Measurements from ENCODE around the gene TTF1. TPM values are rescaled to one million over a fixed set of nuclear protein-coding genes. Genes with fewer than 3 reads are reported as not detected.

Gene TTF1, protein sequence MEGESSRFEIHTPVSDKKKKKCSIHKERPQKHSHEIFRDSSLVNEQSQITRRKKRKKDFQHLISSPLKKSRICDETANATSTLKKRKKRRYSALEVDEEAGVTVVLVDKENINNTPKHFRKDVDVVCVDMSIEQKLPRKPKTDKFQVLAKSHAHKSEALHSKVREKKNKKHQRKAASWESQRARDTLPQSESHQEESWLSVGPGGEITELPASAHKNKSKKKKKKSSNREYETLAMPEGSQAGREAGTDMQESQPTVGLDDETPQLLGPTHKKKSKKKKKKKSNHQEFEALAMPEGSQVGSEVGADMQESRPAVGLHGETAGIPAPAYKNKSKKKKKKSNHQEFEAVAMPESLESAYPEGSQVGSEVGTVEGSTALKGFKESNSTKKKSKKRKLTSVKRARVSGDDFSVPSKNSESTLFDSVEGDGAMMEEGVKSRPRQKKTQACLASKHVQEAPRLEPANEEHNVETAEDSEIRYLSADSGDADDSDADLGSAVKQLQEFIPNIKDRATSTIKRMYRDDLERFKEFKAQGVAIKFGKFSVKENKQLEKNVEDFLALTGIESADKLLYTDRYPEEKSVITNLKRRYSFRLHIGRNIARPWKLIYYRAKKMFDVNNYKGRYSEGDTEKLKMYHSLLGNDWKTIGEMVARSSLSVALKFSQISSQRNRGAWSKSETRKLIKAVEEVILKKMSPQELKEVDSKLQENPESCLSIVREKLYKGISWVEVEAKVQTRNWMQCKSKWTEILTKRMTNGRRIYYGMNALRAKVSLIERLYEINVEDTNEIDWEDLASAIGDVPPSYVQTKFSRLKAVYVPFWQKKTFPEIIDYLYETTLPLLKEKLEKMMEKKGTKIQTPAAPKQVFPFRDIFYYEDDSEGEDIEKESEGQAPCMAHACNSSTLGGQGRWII
- 33.6 and 34.8 TPM in 2 replicates for total RNA-seq

DNA sequence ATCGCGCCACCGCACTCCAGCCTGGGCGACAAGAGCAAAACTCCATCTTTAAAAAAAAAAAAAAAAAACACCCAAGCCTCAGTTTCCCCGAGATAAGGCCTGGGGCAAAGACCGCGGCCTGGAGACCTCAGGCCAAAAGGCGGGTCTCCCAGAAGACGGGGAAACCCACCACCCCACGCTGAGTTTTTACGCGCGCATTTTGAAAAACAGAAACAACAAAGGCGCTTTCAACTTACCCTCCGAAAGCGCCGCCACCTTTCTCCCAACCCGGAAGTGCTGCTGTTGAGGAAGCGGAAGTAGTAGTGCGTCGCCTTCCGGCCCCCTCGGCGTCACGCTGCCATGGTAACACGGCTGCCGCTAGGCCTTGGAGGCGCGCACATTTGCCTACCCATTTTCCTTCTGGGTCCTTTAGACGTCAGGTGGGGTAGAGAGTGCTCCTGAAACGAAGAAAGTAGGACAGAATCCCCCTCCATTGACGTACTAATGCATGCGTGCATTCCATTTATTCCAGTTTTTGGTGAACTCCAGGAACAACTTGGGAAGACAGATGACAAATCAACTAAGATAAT is at the start of gene TTF1:
TTF1 (minus strand) TSS at position 287 of the 569 bp plus-strand sequence. CDS start 4,019 bp downstream, outside the sequence.
- Mint-ChIP-seq H3K27ac (peak within 1 kb of the TSS; percentile 92), H3K9me3 (no peaks in the 10 kb centered on the region), H3K4me3 (peak within 1 kb of the TSS; percentile 79), H3K36me3 (ENCODE audit: low read depth) (peaks cover 26% of the 10 kb centered on the region), H3K27me3 (peaks cover 24% of the 10 kb centered on the region), H3K4me1 (peaks cover 52% of the 10 kb centered on the region)
- DNase-seq = peak; percentile 98
- intact Hi-C loops (cut with micrococcal nuclease) = loop anchor here (1.0 to 2.0 kb wide), 2 partner anchors 51 to 264 kb away; partner anchors contain the start of gene GTF3C4

DNA sequence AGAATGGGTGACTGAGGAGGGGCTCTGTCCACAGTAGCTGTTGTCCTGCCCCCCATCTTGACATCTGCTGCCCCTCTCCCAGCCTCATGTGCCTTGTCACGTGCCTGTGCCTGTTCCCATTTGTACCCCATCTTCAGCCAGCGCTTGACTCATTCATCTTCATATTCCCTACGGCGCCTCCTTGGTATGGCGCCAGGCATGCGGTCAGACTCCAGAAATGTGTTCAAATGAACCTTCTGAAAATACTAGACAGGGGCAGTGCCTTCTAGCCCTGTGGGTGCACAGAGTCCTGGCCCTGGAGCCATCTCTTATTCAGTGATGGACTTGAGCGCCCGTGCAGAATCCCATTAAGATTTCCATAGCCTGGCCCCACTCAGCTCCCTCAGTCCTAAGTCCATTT is 49.6 kb upstream of the TTF1 start:
- no peak overlapping the region for H3K27ac Mint-ChIP-seq
- no peaks in the 10 kb centered on the region for H3K36me3 Mint-ChIP-seq (ENCODE audit: low read depth)
- no peak overlapping the region for H3K4me3 Mint-ChIP-seq
- no peak for DNase-seq
- intact Hi-C loops (cut with micrococcal nuclease) = no loop called here
- peaks cover 2% of the 10 kb centered on the region for H3K4me1 Mint-ChIP-seq
- peaks cover 14% of the 10 kb centered on the region for H3K27me3 Mint-ChIP-seq
- no peaks in the 10 kb centered on the region for H3K9me3 Mint-ChIP-seq

DNA sequence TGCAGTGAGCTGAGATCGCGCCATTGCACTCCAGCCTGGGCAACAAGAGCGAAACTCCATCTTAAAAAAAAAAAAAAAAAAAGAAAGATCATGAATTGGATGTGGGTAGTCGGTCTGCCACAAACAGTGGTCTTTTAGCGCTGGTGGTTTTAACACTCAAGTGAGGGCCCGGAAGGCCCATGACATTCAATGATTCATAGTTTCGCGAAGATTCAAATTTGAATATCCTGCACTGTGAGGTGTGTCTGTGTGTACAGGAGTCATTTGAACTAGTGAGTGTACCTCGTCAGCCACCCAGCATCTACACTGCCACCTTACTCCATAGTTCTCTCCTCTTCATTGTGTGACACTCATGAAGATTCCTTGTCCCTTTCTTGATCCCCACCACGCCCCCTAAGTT is 44.6 kb upstream of the TTF1 start:
- Mint-ChIP-seq H3K4me1 (peaks cover 2% of the 10 kb centered on the region), H3K27ac (no peak overlapping the region), H3K27me3 (peaks cover 16% of the 10 kb centered on the region)

DNA sequence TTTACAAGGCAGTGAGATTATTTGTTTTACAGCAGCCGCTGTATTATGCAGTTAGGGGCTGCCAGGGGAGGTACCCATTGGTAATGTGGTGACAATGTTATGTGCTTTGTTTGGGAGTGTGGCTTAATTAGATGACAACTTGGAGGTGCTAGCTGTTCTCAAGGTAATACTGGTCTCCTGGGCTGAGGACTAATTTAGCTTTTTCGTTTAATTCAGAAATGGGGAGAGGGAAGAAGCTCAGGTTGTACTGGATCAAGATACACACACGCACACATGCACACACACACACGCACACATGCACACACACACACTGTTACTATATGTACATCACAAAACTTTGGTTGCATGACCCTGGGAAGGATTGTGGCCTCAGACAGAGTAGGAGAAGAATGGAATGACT is 41.3 kb upstream of the TTF1 start:
- peaks cover 2% of the 10 kb centered on the region for H3K4me1 Mint-ChIP-seq
- H3K4me3 Mint-ChIP-seq = no peak overlapping the region
- peaks cover 16% of the 10 kb centered on the region for H3K27me3 Mint-ChIP-seq
- H3K9me3 Mint-ChIP-seq = no peaks in the 10 kb centered on the region
- intact Hi-C loops (cut with micrococcal nuclease) = no loop called here
- DNase-seq = no peak
- H3K27ac Mint-ChIP-seq = no peak overlapping the region
- H3K36me3 Mint-ChIP-seq (ENCODE audit: low read depth) = no peaks in the 10 kb centered on the region

More for the DNA sequence above, 44.6 kb upstream of the TTF1 start:
- DNase-seq = no peak
- intact Hi-C loops (cut with micrococcal nuclease) = no loop called here
- no peaks in the 10 kb centered on the region for H3K9me3 Mint-ChIP-seq
- no peak overlapping the region for H3K4me3 Mint-ChIP-seq
- no peaks in the 10 kb centered on the region for H3K36me3 Mint-ChIP-seq (ENCODE audit: low read depth)

DNA sequence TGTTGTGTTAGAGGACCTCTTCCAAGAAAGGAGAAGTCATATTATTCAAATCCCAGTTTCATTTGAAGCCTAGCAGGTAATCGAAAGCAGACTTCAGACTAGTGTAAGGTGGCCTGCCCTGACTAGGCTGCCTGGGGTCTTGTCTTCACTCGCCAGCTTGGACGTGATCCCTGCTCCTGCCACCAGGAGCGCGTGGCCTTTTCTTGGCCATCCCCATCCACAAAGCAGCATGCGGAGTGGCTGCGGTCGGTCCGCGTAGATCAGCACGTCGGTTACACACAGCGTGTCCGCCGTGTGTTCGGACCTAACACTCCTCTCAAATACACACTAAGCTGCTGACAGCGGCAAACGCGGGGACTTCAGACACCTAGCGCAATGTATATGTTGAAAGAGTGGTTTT is 40.7 kb upstream of the TTF1 start:
- Mint-ChIP-seq H3K4me1 (peaks cover 2% of the 10 kb centered on the region), H3K27me3 (peaks cover 15% of the 10 kb centered on the region), H3K9me3 (no peaks in the 10 kb centered on the region), H3K4me3 (no peak overlapping the region), H3K27ac (no peak overlapping the region), H3K36me3 (ENCODE audit: low read depth) (no peaks in the 10 kb centered on the region)
- intact Hi-C loops (cut with micrococcal nuclease) = no loop called here
- no peak for DNase-seq

DNA sequence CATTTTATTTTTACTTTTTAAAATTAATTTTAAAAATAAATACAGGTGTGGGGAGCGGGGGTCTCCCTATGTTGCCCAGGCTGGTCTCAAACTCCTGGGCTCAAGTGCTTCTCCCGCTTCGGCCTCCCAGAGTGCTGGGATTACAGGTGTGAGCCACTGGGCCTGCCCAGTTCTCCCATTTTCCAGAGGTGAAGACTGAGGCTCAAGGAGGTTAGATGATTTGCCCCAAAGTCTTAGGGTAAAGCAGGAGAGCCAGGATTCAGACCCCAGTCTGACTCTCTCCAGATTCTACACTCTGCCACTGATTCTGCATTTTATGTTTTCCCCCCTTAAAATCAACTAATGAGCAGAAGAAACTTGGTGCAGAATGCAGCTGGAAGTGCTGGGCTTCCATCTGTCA is 40.2 kb upstream of the TTF1 start:
- H3K27ac Mint-ChIP-seq = no peak overlapping the region
- DNase-seq = no peak
- intact Hi-C loops (cut with micrococcal nuclease) = no loop called here

DNA sequence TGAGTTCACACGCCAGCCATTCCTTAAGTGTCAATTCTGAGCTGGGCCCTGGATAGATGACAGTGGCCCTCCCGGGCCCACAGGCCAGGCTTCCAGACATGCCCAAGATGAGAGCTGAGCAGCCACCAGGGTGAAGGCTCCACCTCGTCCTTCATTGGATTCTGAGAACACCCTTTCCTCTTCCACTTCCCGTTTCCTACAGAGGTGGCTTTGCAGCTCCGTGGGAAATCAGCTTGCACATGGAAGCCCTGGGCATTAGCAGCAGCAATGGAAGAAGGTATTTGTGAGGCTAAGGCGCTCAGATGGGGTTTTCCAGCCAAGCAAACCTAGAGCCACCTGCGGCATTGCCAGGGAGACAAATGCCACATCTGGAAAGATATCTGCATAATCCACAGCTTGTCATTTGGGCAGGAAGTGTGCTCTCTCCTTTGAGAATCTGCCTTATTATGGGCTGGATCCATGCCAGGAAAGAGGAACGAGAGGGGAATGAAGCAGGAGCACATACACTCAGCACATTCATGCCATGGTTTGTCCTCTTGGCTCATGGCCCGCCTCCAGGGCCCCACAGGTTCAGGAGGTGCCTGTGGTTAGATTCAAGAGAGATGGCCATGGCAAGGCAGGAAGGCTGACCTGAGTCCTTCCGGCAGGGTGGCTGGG is 37.4 kb upstream of the TTF1 start:
- intact Hi-C loops (cut with micrococcal nuclease) = no loop called here
- H3K36me3 Mint-ChIP-seq (ENCODE audit: low read depth) = no peaks in the 10 kb centered on the region
- H3K27ac Mint-ChIP-seq = no peak overlapping the region
- H3K27me3 Mint-ChIP-seq = peaks cover 21% of the 10 kb centered on the region
- no peak overlapping the region for H3K4me3 Mint-ChIP-seq
- H3K9me3 Mint-ChIP-seq = no peaks in the 10 kb centered on the region
- no peaks in the 10 kb centered on the region for H3K4me1 Mint-ChIP-seq
- no peak for DNase-seq

More for the DNA sequence above, 40.2 kb upstream of the TTF1 start:
- H3K9me3 Mint-ChIP-seq = no peaks in the 10 kb centered on the region
- peaks cover 2% of the 10 kb centered on the region for H3K4me1 Mint-ChIP-seq
- H3K36me3 Mint-ChIP-seq (ENCODE audit: low read depth) = no peaks in the 10 kb centered on the region
- no peak overlapping the region for H3K4me3 Mint-ChIP-seq
- H3K27me3 Mint-ChIP-seq = peaks cover 12% of the 10 kb centered on the region

DNA sequence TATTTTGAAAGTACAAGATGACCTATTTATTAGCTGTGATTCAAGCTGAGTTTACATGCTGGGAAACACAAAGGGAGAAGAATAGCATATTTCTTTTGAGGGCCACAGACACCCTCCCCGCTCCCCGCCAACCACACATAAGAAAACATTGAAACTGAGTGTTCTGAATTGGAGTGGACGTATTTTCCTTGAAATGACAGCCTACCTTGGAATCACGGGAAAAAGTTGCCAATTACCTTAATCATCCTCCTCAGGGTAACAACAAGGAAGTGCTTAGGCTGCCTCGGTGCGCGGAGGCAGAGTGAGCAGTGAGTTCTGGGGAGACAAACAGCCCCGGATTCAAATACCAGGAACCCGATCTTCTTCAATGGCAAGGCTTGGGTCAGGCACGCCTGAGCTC is 34.8 kb upstream of the TTF1 start:
- Mint-ChIP-seq H3K27ac (no peak overlapping the region), H3K36me3 (ENCODE audit: low read depth) (no peaks in the 10 kb centered on the region), H3K4me3 (no peak overlapping the region), H3K4me1 (no peaks in the 10 kb centered on the region), H3K9me3 (no peaks in the 10 kb centered on the region), H3K27me3 (peaks cover 18% of the 10 kb centered on the region)
- intact Hi-C loops (cut with micrococcal nuclease) = no loop called here
- no peak for DNase-seq

DNA sequence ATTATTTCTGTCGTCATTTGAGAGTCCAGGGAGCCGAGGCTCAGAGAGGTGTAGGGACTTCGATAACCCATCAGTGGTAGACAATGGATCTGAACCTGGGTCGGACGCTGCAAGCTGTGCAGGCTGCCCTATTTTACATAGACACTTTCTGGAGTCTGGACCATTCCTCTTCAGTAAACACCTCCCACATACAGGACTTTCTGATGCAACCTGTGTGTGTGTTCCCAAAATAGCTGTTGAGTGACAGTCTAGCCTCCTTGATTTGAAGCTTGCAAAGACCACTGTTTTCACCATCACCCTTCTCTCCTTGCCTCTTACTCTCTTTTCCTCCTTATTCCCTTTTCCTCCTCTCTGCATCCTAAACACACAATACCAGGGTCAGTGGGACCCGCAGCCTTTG is 34.1 kb upstream of the TTF1 start:
- Mint-ChIP-seq H3K4me3 (no peak overlapping the region), H3K9me3 (no peaks in the 10 kb centered on the region), H3K36me3 (ENCODE audit: low read depth) (no peaks in the 10 kb centered on the region), H3K27me3 (peaks cover 20% of the 10 kb centered on the region), H3K4me1 (no peaks in the 10 kb centered on the region), H3K27ac (no peak overlapping the region)
- intact Hi-C loops (cut with micrococcal nuclease) = no loop called here
- DNase-seq = no peak

DNA sequence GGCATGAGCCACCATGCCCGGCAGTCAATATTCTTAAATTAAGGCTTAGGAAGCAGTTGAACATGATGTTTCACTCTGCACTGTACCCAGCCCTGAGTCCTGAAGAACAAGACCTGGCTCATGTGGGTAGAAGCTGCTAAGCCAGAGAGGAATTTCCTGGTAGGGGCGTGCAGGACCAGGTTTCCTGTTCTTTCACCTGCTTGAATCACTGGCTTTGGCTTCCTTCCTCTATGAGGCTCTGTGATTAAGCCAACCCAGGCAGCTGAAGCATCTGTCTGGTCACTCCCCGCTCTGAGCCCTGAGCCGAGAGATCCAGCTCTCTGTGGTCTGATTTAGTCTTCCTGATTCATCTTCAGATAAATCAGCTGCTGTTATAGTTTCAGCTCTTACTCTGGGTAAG is 32.5 kb upstream of the TTF1 start:
- intact Hi-C loops (cut with micrococcal nuclease) = no loop called here
- H3K36me3 Mint-ChIP-seq (ENCODE audit: low read depth) = no peaks in the 10 kb centered on the region
- peaks cover 26% of the 10 kb centered on the region for H3K27me3 Mint-ChIP-seq
- no peak for DNase-seq
- no peak overlapping the region for H3K4me3 Mint-ChIP-seq
- no peaks in the 10 kb centered on the region for H3K4me1 Mint-ChIP-seq
- no peaks in the 10 kb centered on the region for H3K9me3 Mint-ChIP-seq
- H3K27ac Mint-ChIP-seq = no peak overlapping the region

DNA sequence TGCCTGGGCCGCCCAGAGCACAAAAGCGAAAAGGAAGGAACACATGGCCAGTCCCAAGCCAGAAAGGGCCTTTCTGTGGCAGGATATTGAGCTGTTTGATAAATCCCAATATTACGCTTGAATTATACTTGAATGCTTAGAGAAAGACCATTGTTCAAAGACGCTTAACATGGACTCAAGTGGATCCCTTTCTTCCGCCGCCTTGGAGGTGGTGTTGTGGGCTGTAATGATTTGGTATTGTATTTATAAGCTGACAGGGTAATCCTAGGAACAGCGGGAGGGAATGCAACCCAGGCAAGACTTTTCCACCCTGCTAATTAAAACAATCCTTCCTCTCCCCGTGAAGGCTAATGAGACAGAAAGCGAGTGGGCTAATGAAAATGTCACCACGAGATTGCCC is 28.2 kb upstream of the TTF1 start:
- intact Hi-C loops (cut with micrococcal nuclease) = no loop called here
- H3K4me1 Mint-ChIP-seq = no peaks in the 10 kb centered on the region
- H3K9me3 Mint-ChIP-seq = no peaks in the 10 kb centered on the region
- H3K27ac Mint-ChIP-seq = no peak overlapping the region
- DNase-seq = no peak
- no peaks in the 10 kb centered on the region for H3K36me3 Mint-ChIP-seq (ENCODE audit: low read depth)
- H3K4me3 Mint-ChIP-seq = no peak overlapping the region
- H3K27me3 Mint-ChIP-seq = peaks cover 29% of the 10 kb centered on the region

DNA sequence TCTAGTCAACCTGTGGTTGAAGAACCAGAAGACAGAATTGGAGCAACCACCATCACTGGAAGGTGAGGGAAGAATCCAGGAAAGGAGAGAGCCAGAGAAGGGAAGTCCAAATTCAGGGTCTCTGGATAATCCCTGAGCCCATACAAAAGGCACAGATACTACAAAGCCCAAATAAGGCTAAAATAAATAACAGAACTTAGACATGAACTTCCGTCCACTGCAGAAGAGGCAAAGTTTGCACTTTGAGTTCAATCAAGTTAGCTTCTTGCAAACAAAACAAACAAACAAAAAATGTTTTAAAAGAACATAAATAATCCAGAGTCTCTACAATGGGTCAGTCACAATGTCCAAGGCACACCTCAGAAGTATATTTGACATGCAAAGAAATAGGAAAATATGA is 24.4 kb upstream of the TTF1 start:
- no peaks in the 10 kb centered on the region for H3K9me3 Mint-ChIP-seq
- no peaks in the 10 kb centered on the region for H3K36me3 Mint-ChIP-seq (ENCODE audit: low read depth)
- H3K27ac Mint-ChIP-seq = no peak overlapping the region
- intact Hi-C loops (cut with micrococcal nuclease) = no loop called here
- DNase-seq = no peak
- H3K4me1 Mint-ChIP-seq = peaks cover 1% of the 10 kb centered on the region
- H3K4me3 Mint-ChIP-seq = no peak overlapping the region
- peaks cover 46% of the 10 kb centered on the region for H3K27me3 Mint-ChIP-seq

DNA sequence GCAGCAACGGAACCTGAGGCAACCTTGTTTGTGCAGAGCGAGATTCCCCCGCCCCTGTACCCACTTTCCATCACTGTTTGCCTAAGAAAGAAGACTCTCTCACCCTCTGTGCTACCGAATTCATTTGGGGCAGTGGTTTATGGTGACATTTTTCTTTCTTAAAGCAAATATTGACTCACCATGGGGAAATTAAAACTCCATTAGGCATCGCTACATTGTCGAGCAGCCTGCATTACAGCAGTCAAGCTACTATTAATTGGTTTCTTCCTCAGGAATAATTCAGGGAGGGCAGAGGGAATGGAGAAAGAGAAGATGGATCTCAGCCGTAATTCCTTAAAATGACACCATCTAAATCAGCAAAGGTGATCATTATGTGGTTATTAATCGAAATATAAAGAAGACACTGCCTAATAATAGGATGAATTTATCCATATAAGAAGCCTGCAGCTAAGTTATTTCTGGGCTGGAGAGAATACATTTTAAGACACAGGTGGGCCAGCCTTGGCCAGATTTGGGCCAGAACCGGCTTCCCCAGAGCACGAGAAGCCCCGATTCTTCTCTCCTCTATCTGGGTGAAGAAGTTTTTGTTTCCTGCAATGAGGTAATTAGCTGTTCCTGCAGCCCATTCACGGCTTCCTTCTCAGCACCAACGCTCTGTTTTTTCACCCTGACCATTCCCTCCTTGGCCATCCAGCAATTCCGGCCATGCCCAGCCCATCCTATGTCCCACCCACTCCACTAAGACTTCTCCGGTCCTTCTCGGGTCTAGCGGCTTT is 20.2 kb upstream of the TTF1 start:
- no peak for DNase-seq
- Mint-ChIP-seq H3K27ac (no peak overlapping the region), H3K4me1 (peaks cover 2% of the 10 kb centered on the region), H3K27me3 (peaks cover 69% of the 10 kb centered on the region), H3K36me3 (ENCODE audit: low read depth) (no peaks in the 10 kb centered on the region), H3K4me3 (no peak overlapping the region), H3K9me3 (no peaks in the 10 kb centered on the region)
- intact Hi-C loops (cut with micrococcal nuclease) = no loop called here
